ENCODE results near the gene IL3. TPM values are rescaled to one million over a fixed set of nuclear protein-coding genes. Genes with fewer than 3 reads are reported as not detected.
"Not testable (repeated sequence)": the region's sequence is repeated elsewhere in the genome, so short reads cannot be mapped to it uniquely, and the experiment has no call there.

IL3 gene
- total RNA-seq, 1 donor from 2014 or later = not detected

DNA sequence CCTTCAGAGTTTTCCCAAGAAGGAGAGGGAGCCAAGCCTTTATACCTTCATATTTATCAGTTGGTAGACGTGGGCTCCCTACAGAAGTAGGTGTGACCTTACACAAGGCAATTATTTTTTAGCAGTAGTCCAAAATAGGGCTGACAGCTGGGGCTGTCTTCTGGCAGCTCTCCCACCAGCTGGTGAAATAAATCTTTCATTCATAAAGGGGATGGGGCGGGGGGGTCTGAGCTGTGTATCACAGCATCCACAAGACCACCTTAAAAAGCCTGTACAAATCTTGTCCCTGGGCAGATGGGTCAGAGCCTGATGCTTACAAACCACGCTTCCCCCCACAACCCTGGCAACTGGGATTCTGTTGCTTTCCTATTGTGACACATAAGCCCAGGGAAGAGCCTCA lies 32.8 kb downstream of the IL3 start:
- no peak for DNase-seq (ENCODE audit: low spot score)

DNA sequence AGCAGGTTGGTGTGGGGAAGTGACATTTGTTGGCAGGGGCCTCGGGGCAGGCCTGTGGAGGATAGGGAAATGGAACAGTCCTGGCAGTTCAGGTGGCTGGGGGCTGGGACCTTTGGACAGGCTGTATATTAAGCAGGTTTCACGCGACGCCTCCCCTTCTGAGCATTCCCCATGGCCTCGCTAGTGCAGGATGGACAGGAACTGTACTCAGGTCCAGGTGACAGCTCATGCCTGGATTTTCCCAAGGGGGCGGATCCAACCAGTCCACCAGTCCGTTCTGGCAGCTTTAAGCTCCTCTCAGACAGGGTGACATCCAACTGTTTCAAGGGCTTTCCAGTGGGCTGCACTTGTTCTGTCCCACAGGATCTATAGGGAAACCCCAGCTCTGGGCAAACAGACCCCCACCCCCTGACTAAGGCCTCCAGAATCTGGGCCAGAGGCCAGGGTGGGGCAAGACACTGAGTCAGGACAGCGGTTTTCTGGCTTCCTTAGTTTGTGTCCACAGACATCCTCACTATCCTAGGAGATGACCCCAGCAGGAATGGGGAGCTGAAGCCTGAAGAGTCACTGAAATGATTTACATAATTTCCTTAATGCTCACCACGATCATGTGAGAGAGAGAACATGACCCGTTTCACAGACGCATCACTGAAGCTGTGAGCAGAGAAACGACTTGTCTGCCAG lies 34.1 kb downstream of the IL3 start:
- DNase-seq (ENCODE audit: low spot score) = no peak

DNA sequence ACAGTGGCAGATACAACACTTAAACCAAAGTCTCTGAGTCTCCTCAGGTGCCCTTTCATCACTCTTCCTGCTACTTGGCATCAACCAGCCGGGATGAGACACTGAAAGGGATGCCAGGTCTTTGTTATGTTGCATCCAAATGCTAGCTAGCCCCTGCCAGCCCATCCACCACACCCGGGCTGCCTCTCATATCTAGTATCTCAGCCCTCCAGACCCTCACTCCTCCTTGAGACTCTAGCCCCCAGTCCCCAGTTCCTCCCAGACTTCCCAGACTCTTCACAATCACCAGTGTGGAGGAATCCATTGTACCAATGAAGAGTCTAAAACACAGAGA lies 34.6 kb downstream of the IL3 start:
- DNase-seq (ENCODE audit: low spot score) = no peak

DNA sequence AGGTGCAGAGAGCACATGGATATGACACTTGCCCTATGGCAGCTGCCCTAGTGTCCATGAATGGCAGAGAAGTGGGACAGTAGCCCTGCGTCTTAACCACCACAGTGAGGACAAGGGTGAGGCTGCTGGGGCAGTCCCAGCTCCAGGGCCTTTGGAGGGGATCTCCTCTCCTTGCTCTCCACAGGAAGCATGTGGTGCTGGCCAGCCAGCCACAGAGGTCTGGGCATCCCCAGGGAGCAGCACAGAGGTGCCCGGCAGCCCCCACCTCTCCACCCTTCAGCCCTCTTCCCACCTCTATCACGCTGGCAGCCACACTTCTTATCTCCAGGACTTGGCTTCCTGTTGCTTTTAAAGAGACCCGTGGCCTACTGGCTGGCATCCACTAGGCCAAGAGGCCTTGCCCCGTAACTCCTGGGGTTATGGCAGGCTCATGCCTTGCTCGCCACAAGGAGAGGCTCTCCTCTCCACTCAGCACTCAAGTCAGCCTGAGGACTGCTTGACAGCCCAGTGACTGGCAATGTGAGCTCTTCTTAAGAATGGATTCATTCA lies 35.0 kb downstream of the IL3 start:
- DNase-seq (ENCODE audit: low spot score) = no peak

DNA sequence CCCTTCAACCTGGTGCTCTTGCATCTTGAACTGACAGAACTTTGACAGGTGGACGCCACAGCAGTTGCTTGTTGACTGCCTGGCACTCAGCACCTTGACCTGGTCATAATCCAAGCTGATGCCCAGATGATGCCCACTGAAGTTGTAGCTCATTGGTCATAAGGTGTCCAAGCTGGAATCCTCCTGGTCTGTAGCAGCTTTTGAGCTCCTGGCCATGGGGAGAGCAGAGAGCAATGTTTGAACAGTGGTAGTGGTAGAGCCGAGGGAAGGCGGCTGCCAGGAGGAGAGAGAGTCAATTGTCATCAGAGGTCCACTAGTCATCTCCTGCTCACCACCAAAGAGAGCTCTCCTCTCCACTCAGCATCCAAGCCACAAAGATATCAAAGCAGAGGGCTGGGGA lies 36.4 kb downstream of the IL3 start:
- DNase-seq (ENCODE audit: low spot score) = no peak

DNA sequence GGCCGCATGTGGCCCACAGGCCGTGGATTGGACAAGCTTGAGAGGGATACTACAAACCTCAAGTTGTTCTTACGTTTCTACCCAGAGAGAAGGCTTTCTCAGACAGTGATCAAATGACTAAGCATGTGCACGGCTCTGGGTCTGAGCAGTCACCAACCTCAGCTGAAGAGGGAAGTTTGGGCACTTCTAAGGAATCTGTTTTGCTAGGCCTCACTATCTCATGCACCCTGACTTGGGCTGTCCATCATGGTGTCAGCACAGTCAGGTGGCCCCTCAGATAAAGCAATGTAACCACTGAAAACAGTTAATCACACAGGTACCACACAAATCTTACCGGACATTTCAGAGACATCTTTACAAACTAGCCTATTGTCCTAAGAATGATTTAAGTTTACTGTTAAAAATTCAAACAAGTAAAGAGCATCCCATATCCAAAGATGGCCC lies 37.7 kb downstream of the IL3 start:
- DNase-seq (ENCODE audit: low spot score) = no peak

GRCh38 chr5:132098621-132099020 lies 38.2 kb downstream of the IL3 start:
- no peak for DNase-seq (ENCODE audit: low spot score)

DNA sequence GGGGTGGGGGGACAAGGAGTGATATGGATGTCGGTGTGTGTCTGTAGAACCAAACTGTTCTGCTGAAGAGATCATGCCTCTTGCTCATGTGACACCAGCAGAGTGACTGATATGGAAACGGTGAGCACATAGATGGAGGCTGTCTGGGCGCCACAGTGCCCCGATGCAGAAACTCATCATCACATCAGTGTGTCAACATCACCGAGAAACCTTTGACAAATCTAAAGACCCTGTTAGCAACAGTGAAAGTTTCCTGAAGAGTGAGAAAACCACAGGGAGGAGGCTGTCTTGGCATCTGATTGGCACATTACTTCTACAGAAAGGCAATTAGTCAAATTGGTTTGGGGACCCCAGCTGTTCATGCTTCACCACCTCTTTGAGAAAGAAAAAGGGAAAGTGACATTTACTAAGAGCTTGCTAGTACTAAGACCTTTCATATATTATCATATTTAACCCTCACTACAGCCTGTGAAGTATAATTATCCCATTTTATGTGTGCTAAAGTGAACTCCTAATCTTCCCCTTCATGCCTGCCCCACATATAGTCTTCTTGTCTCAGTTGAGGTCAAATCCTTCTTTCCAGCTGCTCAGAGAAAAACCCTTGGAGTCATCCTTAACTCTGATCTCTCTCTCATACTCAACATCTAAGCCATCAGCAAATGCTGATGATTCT lies 38.8 kb downstream of the IL3 start:
- no peak for DNase-seq (ENCODE audit: low spot score)

DNA sequence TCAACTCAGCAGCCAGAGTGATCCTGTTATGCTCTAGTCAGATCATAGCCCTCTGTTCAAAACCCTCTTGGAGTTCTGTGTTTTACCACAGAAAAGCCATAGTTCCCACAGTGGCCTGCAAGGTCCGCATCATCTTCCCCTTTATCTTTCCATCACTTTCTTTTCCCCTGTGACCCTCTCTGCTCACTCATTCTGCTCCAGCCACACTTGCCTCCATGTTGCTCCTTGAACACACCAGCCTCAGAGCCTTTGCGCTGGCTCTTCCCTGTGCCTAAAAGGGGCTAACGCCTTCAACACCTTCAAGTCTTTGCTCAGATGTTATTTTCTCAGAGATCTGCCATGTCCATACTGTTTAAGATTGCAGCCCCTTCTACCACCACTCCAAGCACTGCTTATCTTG lies 39.5 kb downstream of the IL3 start:
- DNase-seq (ENCODE audit: low spot score) = no peak

GRCh38 chr5:132100672-132101261 lies 40.3 kb downstream of the IL3 start:
- no peak for DNase-seq (ENCODE audit: low spot score)

GRCh38 chr5:132101385-132101880 lies 41.0 kb downstream of the IL3 start:
- no peak for DNase-seq (ENCODE audit: low spot score)

DNA sequence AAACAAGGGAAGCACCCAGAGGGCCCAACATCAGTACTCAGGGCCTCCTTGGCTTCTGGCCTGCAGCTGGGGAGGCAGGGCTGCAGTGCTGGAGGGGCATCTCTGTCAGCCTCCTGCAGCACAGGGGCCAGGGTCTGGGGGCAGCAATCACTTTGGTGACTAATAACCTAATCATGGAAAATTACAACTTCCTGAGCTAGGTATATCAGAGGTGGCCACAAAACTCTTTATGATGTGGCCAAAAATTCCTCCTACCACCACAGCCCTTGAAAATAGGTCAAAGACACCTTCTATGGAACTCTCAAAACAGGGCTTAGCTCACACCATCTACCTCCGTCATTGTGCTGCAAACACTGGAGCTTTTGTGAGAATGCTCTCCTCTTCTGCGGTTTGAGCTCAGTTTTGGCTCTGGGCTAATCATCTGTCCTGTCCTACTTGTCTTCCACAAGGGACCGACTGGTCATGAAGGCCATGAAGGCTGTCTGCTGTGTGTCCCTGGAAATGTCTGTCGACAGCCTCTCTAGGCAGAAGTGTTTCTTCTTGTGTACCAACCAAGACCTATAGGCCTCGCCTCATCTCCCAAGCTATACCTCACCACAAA lies 41.7 kb downstream of the IL3 start:
- no peak for DNase-seq (ENCODE audit: low spot score)

- DNase-seq (ENCODE audit: low spot score) = no peak
Observed at GRCh38 chr5:132102944-132103331, 42.5 kb downstream of the IL3 start.

DNA sequence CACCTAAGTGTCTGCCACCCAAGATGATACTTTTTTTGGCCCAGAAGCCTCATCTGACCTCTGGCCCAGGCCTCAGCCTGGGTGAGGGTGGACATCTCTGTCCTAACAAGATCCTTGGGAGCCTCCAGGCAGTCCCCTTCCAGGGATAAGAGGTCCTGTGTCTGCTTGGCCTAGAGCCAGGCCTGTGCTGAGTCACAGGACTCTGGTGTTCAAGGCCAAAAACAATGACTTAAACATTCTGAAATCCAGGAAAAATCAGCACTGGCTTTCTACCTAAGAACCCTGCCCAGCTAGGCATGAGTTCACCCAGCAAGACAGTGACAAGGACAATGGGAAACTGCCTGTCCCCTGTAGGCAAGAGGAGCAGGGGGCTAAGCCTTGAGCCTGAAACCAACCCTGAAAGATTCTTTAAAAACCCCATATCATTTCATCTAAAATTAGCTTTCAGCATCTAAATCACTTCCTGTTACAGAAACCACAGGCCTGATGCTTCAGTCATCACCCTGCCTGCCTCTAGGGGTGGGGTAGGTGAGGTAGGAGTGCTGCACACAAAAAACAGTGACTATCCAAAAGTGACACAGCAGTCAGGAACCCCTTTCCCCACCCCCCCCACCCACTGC lies 43.0 kb downstream of the IL3 start:
- peak; percentile 70 for DNase-seq (ENCODE audit: low spot score)

- no peak for DNase-seq (ENCODE audit: low spot score)
Observed at GRCh38 chr5:132103969-132104391, 43.5 kb downstream of the IL3 start.

- no peak for DNase-seq (ENCODE audit: low spot score)
Observed at GRCh38 chr5:132104556-132104955, 44.1 kb downstream of the IL3 start.

DNA sequence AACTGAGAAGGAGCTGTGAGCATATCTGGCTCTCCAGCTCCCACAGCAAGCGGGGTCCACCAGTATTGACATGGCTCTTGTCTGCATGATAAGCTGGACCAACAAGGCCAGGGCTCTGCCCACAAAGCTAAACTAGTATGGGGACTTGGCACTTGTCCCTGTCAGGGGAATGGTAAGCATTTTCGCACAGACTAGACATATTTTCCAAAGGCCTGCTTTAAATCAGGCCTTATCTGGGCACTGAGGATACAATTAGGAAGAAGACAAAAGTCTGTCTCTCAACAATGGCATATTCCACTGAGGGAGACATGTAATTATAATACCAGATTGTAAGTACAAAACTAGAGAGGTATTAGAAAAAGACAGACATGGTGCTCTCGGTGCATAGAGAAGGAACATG lies 45.2 kb downstream of the IL3 start:
- DNase-seq (ENCODE audit: low spot score) = no peak

DNA sequence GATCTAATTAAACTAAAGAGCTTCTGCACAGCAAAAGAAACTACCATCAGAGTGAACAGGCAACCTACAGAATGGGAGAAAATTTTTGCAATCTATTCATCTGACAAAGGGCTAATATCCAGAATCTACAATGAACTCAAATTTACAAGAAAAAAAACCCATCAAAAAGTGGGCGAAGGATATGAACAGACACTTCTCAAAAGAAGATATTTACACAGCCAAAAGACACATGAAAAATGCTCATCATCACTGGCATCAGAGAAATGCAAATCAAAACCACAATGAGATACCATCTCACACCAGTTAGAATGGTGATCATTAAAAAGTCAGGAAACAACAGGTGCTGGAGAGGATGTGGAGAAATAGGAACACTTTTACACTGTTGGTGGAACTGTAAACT lies 48.0 kb downstream of the IL3 start:
- not testable (repeated sequence) for DNase-seq (ENCODE audit: low spot score)

DNA sequence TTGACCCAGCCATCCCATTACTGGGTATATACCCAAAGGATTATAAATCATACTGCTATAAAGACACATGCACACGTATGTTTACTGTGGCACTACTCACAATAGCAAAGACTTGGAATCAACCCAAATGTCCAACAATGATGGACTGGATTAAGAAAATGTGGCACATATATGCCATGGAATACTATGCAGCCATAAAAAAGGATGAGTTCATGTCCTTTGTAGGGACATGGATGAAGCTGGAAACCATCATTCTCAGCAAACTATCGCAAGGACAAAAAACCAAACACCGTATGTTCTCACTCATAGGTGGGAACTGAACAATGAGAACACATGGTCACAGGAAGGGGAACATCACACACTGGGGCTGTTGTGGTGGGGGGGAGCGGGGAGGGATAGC lies 48.5 kb downstream of the IL3 start:
- not testable (repeated sequence) for DNase-seq (ENCODE audit: low spot score)

DNA sequence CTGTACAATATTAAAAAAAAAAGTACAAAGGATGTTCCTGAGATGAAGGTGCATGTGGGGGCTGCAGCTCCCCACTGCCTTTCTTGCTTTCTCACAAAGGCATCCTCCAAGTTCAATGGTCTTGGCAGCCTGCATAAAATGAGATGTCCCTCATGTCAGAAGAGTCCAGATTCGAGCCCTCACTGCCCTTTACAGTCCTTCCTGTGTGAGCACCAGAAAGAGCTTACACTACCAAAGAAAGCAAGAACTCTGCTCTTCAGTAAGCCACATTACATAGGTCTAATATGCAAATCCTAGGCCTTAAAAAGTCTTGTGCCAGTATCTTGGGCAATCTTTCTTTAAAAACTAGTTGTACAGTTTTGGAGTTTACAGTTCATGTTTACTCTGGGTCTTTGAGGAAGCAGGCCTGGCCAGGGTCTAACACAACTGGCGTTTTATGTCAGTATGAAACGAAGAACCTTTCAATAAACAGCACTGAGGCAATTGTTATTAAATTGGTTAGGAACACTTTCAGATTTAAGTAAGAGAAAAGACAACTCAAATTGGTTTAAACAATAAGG lies 49.1 kb downstream of the IL3 start:
- no peak for DNase-seq (ENCODE audit: low spot score)

DNA sequence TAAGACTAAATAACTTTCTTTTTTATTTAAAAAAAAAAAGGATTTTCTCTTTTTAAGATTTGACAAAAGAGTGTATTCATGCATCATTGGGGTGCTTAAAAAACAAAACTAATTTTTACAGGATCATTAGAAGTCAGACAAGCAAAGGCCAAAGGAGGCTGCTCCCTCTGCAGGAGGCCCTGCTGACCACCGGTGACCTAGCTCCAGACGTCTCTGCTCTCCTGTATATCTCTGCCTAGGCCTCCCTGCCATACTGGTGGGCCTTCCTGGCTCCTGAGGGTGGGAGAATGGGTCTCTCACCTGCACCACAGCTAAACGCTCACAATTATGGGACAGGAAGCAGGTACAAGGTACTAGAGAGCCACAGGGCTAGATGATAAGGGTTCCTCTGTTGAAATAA lies 49.7 kb downstream of the IL3 start:
- no peak for DNase-seq (ENCODE audit: low spot score)

- DNase-seq (ENCODE audit: low spot score) = no peak
Observed at GRCh38 chr5:132110930-132111329, 50.5 kb downstream of the IL3 start.

Data from umbilical cord (tissue), 2 donors.